ENCODE measurements around the gene FUT4.
"Not testable (repeated sequence)": the region's sequence is repeated elsewhere in the genome, so short reads cannot be mapped to it uniquely, and the experiment has no call there.

Gene FUT4

GRCh38 chr11:94567181-94567670 lies 23.5 kb downstream of the FUT4 start, which contains the start of gene PIWIL4:
Gene PIWIL4, plus strand, starts transcription at chr11:94567368. Its CDS starts 151 bp downstream, at chr11:94567519.
- DNase-seq (ENCODE audit: low spot score): no peak

- DNase-seq (ENCODE audit: low spot score): no peak
Measured at GRCh38 chr11:94568200-94568599, 24.5 kb downstream of the FUT4 start.

GRCh38 chr11:94568717-94569116 lies 25.0 kb downstream of the FUT4 start:
- no peak for DNase-seq (ENCODE audit: low spot score)

- DNase-seq (ENCODE audit: low spot score): not testable (repeated sequence)
Measured at GRCh38 chr11:94572975-94573374, 29.3 kb downstream of the FUT4 start.

- no peak for DNase-seq (ENCODE audit: low spot score)
Measured at GRCh38 chr11:94574193-94574961, 30.7 kb downstream of the FUT4 start.

- DNase-seq (ENCODE audit: low spot score): no peak
Measured at GRCh38 chr11:94576306-94576705, 32.6 kb downstream of the FUT4 start.

GRCh38 chr11:94577841-94578240 lies 34.1 kb downstream of the FUT4 start:
- no peak for DNase-seq (ENCODE audit: low spot score)

- DNase-seq (ENCODE audit: low spot score): no peak
Measured at GRCh38 chr11:94581926-94582325, 38.2 kb downstream of the FUT4 start.

GRCh38 chr11:94583213-94583865 lies 39.6 kb downstream of the FUT4 start:
- no peak for DNase-seq (ENCODE audit: low spot score)

GRCh38 chr11:94583866-94584500 lies 40.3 kb downstream of the FUT4 start:
- no peak for DNase-seq (ENCODE audit: low spot score)

GRCh38 chr11:94584978-94585377 lies 41.3 kb downstream of the FUT4 start:
- no peak for DNase-seq (ENCODE audit: low spot score)

GRCh38 chr11:94585399-94585798 lies 41.7 kb downstream of the FUT4 start:
- DNase-seq (ENCODE audit: low spot score): no peak

- DNase-seq (ENCODE audit: low spot score): no peak
Measured at GRCh38 chr11:94586546-94586945, 42.8 kb downstream of the FUT4 start.

- no peak for DNase-seq (ENCODE audit: low spot score)
Measured at GRCh38 chr11:94586978-94587377, 43.3 kb downstream of the FUT4 start.

GRCh38 chr11:94588366-94588942 lies 44.7 kb downstream of the FUT4 start:
- DNase-seq (ENCODE audit: low spot score): no peak

- DNase-seq (ENCODE audit: low spot score): no peak
Measured at GRCh38 chr11:94590352-94591041, 46.8 kb downstream of the FUT4 start.

GRCh38 chr11:94593030-94593429 lies 49.3 kb downstream of the FUT4 start:
- DNase-seq (ENCODE audit: low spot score): no peak

- no peak for DNase-seq (ENCODE audit: low spot score)
Measured at GRCh38 chr11:94595076-94595475, 51.4 kb downstream of the FUT4 start.

GRCh38 chr11:94597896-94598295 lies 54.2 kb downstream of the FUT4 start:
- no peak for DNase-seq (ENCODE audit: low spot score)

Data from HuH-7 (cell line).